HG03097 (cell line): ENCODE measurements around the gene ALKBH1.
"Not testable (repeated sequence)": the region's sequence is repeated elsewhere in the genome, so short reads cannot be mapped to it uniquely, and the experiment has no call there.

ENCODE experiments used
- ATAC-seq: cut with Tn5 transposase; IDR thresholded peaks from one replicate; pipeline ENCODE4 v1.9.1; 2021; ENCODE audit not compliant: unreplicated experiment, low FRiP score

ALKBH1 gene, protein sequence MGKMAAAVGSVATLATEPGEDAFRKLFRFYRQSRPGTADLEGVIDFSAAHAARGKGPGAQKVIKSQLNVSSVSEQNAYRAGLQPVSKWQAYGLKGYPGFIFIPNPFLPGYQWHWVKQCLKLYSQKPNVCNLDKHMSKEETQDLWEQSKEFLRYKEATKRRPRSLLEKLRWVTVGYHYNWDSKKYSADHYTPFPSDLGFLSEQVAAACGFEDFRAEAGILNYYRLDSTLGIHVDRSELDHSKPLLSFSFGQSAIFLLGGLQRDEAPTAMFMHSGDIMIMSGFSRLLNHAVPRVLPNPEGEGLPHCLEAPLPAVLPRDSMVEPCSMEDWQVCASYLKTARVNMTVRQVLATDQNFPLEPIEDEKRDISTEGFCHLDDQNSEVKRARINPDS

DNA sequence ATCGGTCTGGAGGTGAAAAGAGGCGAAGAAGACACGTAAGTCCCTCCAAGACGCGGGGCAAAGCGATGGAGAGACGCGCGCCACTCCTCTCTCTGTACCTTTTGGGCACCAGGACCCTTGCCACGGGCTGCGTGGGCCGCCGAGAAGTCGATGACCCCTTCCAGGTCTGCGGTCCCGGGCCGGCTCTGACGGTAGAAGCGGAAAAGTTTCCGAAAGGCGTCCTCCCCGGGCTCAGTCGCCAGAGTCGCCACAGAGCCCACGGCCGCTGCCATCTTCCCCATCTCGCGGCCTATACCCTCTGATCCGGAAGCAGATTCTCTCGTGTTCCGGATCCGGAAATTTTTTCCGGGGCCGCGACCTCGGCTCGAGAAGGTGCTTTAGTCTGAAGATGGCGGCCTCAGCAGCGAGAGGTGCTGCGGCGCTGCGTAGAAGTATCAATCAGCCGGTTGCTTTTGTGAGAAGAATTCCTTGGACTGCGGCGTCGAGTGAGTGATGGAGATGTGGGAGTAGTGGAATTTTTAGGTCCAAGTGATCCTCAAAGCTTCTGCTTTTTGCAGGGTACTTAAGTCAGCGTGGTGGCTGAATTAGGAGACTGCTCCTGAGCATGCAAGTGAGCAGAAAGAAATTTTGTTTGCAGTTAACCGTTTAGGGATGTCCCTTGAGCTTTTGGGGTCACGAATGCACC is at the start of gene ALKBH1, which contains the start of gene SLIRP:
Gene ALKBH1 (minus strand): TSS at position 300 of the 685 bp plus-strand sequence. CDS start 19 bp downstream, at position 281.
Gene SLIRP (plus strand): TSS at position 380 of the 685 bp plus-strand sequence. CDS start 9 bp downstream, at position 389.
- ATAC-seq, result peak; percentile 83

DNA sequence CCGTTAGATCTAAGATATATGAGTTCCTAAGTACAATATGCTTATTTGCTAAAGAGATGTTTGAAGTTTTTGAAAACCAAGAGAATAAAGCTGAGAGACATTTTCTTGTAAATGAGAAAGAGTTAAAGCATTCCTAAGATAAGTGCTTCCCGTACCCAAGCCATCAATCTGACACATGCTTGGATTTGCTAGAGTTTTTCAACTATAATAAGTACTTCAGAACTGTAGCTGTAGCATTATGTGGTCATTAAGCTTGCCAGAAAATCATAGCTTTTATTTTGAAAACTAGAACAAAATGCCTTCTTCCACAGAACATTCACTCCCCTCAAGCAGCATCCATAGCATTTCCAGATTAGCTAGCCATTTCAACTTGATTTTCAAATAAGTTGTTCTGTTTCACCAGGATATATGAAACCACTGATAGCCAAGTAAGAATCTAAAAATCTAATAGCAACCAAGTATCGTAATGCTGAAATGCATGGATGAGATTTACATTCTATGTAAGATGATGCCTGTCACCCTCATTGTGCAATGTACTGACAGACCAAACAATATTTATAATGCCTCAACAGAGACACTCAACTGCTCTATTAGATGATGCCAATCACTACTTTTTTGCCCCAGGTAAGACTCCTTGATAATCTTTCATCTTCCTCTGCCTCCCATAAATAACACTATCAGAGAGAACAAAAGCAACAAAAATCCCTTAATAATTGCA is 45.1 kb upstream of the ALKBH1 start:
- no peak for ATAC-seq

DNA sequence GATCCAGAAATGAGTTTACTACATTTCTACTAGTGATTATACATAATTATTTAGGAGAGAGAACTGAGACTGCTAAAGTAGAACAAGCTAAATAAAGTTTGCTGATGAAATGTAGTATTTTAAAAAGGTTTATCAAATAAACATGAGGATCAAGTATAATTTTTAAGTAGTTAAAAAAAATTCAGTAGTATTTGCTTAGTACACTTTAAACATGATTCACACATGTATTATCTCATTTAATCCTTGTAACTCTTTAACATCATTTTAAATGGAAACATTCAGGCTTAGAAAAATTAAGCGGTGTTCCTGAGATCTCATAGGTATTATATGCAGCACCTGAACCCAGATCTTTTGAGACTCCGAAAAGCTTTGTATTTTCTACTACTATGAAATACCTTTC is 44.4 kb upstream of the ALKBH1 start:
- no peak for ATAC-seq

DNA sequence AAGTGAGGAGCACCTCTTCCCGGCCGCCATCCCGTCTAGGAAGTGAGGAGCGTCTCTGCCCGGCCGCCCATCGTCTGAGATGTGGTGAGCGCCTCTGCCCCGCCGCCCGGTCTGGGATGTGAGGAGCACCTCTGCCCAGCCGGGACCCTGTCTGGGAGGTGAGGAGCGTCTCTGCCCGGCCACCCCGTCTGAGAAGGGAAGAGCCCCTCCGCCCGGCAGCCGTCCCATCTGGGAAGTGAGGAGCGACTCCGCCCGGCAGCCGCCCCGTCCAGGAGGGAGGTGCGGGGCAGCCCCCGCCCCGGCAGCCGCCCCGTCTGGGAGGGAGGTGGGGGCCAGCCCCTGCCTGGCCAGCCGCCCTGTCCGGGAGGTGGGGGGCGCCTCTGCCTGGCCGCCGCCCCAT is 39.6 kb upstream of the ALKBH1 start:
- not testable (repeated sequence) for ATAC-seq

DNA sequence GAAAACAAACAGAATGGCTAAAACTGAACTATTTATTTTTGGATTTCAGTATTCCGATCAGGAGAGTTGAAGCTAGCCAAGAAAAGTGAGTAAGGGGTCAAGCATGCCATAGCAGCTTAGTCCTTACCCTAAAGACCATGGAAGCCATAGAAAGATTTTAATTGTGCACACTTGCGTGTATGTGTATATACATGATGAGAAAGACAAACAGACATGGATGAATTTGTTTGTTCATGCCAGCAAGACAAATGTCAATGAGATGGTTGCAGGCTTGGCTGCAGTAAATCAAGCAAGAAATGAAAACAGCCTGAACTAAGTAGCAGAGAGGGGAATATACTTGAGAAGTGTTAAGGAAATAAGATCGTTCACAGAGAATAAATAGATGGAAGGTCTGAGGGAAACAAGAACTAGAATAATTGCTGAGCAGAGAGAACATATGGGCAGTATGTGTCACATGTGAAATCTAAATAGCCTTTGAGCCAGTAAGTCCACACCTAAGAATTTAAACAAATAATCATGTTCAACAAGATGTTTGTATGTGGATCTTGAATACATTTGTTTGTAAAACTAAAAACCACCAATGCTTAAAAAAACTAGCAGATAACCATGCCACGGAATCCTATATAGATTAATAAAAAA is 38.4 kb upstream of the ALKBH1 start:
- no peak for ATAC-seq

DNA sequence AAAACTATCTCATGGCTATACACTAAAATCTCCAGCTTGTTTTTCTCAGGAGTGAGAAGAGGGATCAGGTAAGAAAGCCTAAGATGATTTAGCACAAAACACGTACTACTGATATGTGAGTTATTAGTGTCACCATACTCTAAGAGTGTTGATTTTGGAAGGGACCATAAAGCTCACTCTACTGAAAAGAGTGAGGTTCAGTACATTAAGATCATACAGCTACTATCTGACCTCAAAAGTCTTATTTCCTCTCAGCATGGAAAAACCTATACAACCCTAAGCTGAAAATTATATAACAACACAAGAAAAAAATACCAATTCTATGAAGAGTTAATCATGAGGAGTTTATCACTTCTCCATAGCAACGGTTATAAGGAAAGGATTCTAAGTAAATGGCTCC is 33.6 kb upstream of the ALKBH1 start:
- ATAC-seq, result no peak

DNA sequence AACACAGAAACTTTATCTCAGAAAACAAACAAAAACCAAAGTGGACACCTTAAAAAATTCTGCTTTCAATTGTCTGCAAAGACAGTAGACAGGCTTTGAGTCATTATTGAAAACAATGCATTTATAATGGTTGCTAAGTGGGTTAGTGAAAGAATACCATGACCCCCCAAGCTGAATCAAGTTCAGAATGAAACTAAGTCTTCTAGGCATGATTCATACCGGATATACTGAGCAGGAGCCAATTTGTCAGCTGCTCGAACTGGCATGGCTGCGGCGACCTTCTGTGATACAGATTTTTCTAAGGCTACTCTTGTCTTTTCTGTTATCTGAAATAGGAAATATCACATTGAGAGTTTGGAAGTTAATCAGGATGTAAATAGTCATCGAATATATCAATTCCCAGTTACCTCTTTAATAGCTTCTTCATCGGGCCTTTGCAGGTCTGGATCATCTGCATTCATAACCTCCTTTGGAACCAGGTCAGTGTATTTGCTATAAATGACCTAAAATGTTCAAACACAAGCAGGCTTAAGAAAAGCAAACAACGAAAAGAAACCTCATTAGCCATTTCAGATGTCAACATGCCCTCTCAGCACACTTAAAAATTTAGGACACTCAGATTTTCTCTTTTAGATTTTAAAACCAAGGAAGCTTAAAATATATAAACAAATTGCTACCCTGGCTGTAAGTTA is 30.9 kb upstream of the ALKBH1 start:
- no peak for ATAC-seq

DNA sequence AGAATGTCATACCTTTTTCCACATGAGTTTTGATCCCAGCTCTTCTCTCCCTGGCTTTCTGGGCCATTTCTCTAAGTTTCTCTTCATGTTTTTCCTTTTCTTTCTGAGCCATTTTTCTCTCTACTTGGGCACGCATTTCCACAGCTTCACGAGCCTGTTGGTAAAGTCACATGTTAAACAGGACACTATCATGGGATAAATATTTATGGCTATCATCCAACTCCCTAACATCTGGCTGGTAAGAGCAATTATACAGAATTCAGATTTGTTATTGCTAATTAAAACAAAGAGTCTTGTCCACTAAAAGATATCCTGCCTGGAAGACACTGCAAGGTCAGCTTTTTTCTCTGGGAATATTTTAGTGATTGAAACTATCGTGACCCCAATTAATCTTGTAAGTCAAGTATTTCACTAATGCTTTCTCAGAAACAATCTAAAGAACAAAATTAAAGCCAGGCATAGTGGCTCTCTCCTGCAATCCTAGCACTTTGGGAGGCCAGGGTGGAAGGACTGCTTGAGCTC is 23.2 kb upstream of the ALKBH1 start:
- no peak for ATAC-seq

DNA sequence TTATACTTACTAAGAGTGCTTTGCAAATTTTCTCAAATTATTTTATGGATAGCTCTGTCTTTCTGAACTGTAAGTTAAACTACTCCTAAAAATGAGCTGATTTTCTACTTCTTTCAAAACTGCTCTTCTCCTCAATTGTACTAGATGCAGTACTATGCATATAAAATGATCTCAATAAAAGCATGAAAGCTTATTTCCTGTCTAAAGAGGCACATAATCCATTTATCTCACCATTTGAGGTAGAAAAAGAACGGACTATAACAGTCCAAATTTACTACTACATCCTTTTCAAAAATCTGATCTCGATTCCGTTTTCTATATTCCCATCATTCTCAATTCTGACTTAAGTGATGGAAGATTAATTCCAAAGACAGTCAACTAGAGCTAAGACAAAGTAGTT is 14.5 kb upstream of the ALKBH1 start:
- no peak for ATAC-seq

DNA sequence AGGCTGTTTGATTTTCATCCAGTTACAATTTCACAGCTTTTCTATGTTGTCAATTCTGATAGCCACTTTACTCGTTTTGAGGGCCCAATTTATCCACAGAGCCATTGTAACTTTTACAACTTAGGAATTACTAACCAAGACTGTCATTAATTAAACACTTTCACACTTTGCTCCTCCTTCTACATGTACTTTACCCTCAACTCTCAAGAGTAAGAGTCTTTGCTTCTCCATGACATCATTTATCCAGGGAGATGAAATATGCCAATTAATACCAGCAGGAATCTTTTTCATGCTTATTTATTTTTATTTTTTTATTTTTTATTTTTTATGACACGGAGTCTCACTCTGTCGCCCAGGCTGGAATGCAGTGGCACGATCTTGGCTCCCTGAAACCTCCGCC is 13.6 kb upstream of the ALKBH1 start:
- no peak for ATAC-seq

DNA sequence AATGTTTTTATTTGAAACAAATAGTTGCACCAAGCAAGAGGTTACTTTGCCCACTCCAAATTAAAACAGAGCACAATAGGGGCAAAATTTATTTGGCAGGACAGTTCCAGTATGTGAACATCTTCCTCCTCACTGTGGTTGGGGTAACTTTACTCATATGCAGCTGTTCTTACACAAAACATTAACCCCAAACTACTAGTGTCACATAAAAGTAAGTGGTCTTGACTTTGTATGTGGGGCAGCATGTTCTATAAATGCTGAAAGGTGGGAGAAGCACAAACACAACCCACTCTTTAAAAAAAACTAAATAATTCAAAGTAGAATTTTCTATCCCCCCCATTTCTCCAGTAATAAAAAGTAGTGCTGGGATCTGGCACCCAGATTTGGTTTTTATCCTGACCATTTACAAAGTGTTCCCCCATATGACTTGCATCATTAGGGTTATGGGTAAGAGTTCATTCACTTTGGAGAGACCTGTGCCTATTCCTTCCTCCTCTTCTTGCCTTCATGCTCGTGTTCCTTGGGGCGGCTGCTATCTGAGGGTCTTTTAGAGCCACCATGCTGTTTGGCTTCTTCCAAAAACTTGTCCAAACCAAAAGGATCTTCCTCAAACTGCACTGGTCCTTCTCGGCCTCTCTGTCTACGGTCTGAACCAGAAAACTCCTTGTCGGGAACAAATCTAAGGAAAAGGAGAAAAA is 9.9 kb upstream of the ALKBH1 start:
- ATAC-seq, result no peak

DNA sequence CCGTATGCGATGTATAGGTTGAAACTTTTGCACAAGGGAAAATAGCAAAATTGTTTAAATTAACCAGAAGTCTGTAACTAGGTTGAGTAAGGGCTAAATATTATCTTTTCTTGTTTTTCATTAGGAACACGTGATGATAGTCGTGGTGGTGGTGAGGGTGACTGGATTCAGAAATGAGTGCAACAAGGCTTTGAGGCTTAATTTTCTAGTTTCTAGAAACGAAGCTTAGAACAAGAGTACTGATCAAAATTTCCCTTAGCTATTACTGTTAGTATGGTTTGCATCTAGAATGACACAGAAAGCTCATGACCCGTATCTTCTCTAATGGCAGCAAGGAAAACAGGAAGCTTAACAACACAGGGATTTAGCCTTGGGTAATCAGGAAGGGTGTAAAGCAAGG is 7.1 kb upstream of the ALKBH1 start:
- ATAC-seq, result no peak

DNA sequence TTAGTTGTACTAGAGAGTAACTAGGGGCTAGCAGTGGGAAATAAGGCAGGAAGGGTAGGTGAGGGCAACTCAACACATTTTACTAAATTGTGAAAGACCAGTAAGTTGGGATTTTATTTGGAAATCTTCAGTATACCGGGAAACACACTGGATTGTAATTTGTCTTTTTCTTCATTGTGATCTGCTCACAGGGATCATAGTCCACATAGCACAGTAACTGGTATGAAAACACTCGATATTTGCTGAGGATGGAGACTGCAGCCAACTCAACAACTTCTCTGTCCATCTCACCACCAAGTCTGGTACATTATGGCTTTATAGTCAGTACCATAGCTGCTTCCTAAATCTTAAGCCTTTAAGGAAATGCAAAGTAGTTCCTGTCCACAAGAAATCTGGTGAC is 2.5 kb upstream of the ALKBH1 start:
- ATAC-seq, result no peak

DNA sequence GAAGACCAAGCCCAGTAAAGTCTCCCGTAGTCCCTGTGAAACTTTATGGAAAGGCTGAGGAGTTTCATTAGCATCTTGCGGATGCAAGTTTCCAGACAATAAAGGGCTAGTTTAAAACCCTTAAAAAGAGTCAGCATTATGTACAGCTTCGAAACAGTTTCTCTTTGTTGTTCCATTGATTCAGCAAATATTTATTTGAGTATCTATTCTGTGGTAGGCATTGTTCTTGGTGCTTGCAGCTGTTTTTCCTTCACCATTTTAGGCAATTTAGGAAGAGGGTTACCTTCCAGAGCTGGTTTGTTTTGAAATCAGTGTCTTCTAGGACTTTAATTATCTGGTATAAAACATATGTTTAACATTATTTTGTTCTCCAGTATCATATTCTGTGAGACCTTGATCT is 1.6 kb upstream of the ALKBH1 start:
- no peak for ATAC-seq

DNA sequence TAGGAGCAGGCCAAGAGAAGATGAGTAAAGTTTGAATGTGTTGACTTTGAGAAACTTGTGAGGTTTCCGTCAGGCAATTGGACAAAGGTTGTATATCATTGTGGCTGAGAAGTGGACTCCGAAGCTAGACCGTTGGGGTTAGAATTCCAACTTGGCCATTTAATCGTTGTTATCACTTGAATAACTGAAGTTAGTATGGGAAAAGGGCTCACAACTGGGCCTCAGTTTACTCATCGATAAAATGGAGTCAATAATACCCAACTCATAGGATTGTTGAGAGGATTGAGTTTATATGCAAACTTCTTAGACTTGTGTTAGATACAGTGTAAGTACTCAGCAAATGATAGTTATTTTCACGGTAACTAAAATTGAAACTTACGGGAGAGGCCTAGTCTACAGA is 926 bp upstream of the ALKBH1 start:
- ATAC-seq, result no peak

DNA sequence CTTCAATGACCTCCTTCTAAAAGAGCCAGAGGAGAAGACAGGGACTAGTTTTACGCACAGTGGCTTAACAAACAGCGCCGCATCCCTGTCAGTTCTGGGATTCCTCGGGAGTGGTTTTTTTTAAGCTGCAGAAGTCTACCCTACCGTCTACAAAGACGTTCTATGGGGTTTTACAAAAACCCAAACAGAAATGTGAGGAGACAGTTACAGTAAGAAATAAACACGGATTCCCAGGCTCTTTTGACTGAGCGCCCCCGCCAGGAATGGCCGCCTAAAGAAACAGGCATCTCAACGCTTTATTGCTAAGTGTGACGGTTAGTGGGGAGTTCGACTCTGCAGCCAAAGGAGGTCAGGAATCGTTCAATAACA is 484 bp downstream of the ALKBH1 start:
- peak; percentile 23 for ATAC-seq

DNA sequence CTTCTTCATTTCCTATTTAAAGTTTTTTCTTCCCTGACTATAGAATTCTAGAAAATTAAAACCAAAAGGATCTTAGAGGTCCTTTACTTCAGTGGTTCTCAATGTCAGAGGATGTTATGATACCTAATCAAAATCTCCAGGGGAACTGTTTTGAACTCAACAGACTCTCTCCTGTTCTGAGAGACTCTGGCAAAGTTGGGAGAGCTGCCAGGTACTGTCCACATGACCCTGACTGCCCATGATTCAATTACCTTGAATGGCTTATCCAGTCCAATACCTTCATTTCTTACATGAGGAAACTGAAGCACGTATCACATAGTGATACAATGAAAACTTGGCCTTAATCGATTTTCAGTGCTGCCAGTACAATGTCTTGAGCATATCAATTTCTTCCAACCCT is 16.6 kb downstream of the ALKBH1 start:
- no peak for ATAC-seq

DNA sequence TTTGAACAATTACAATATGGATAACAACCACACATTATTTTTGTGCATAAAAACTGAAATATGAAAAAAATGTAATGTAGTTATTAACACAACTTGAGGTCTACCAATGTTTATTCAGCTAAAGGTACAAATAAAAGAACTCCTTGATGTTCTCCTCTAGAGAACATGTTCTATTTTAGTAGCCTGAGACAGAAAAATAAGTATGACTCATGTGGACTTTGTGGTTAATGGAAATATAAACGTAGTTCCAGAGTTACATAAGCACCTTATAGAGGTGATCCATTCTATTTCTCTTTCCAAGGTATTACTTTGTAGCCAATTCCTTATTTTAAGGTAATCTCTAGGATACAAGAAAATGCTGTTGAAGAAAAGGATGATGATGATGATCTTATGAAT is 25.7 kb downstream of the ALKBH1 start:
- no peak for ATAC-seq
